Parathyroid adenoma (tissue), 2 donors: Measurements from ENCODE around the gene DAD1.

Experiments
- H2AFZ ChIP-seq: fragments of 300-600 bp; sonication (generic); one replicate; pipeline ENCODE4 v1.7.0; 2017; ENCODE audit warnings: antibody characterized with exemption, mild to moderate bottlenecking
- H3K27ac ChIP-seq: fragments of 300-600 bp; sonication (generic); one replicate; pipeline ENCODE4 v1.7.0; 2017
- H3K27me3 ChIP-seq: fragments of 300-600 bp; sonication (generic); one replicate; pipeline ENCODE4 v1.7.0; 2017; ENCODE audit warnings: low read length; ENCODE audit not compliant: control insufficient read depth, insufficient read depth
- H3K36me3 ChIP-seq: fragments of 300-600 bp; sonication (generic); one replicate; pipeline ENCODE4 v1.7.0; 2017; ENCODE audit warnings: low read length; ENCODE audit not compliant: control insufficient read depth, insufficient read depth
- H3K4me1 ChIP-seq: fragments of 300-600 bp; sonication (generic); one replicate; pipeline ENCODE4 v1.7.0; 2017; ENCODE audit warnings: control low read depth
- H3K4me2 ChIP-seq: fragments of 300-600 bp; sonication (generic); one replicate; pipeline ENCODE4 v1.7.0; 2017; ENCODE audit warnings: low read length
- H3K4me3 ChIP-seq: fragments of 300-600 bp; sonication (generic); one replicate; pipeline ENCODE4 v1.7.0; 2017; ENCODE audit warnings: low read depth, low read length
- H3K79me2 ChIP-seq: fragments of 300-600 bp; sonication (generic); one replicate; pipeline ENCODE4 v1.7.0; 2017; ENCODE audit warnings: control low read depth
- H3K9ac ChIP-seq: fragments of 300-600 bp; sonication (generic); one replicate; pipeline ENCODE4 v1.7.0; 2017; ENCODE audit warnings: mild to moderate bottlenecking
- H3K9me3 ChIP-seq: fragments of 300-600 bp; sonication (generic); one replicate; pipeline ENCODE4 v1.7.0; 2017; ENCODE audit warnings: low read length; ENCODE audit not compliant: control insufficient read depth
- TF ChIP-seq, protein P1 (sequence below): fragments of 300-600 bp; sonication (generic); IDR thresholded peaks from one replicate; pipeline ENCODE4 v1.7.0; 2017; ENCODE audit warnings: antibody characterized with exemption, mild to moderate bottlenecking
- donor health status: primary hyperparathyroidism.

The DAD1 gene

DNA sequence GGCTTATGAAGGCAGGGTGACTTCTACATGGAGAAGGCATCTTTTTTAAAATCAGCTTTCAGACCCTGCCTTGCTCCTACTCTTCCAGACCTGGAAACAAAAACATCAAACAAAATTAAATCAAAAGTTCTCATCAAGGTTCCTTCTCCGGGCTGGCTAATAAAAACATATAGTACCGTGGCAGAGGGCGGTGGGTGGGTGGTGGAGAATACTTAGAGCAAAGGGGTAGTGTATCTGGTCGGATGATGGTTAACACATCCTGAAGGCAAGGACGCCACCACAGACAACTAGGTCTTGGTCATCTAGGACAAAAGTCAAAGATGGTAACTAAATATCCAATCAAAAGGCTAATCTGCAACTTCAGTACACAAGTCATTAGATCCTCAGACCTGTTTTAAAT lies 1.8 kb downstream of the DAD1 start:
- H3K4me3 ChIP-seq, result no peak overlapping the region
- no peak overlapping the region for H2AFZ ChIP-seq
- H3K9me3 ChIP-seq, result no peaks in the 10 kb centered on the region
- peaks cover 45% of the 10 kb centered on the region for H3K79me2 ChIP-seq
- TF ChIP-seq, protein P1, sequence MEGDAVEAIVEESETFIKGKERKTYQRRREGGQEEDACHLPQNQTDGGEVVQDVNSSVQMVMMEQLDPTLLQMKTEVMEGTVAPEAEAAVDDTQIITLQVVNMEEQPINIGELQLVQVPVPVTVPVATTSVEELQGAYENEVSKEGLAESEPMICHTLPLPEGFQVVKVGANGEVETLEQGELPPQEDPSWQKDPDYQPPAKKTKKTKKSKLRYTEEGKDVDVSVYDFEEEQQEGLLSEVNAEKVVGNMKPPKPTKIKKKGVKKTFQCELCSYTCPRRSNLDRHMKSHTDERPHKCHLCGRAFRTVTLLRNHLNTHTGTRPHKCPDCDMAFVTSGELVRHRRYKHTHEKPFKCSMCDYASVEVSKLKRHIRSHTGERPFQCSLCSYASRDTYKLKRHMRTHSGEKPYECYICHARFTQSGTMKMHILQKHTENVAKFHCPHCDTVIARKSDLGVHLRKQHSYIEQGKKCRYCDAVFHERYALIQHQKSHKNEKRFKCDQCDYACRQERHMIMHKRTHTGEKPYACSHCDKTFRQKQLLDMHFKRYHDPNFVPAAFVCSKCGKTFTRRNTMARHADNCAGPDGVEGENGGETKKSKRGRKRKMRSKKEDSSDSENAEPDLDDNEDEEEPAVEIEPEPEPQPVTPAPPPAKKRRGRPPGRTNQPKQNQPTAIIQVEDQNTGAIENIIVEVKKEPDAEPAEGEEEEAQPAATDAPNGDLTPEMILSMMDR, result no peak
- peak overlapping the region; percentile 22 for H3K4me2 ChIP-seq
- H3K27me3 ChIP-seq, result no peaks in the 10 kb centered on the region
- H3K36me3 ChIP-seq, result no peaks in the 10 kb centered on the region
- no peak overlapping the region for H3K9ac ChIP-seq
- H3K27ac ChIP-seq, result no peak overlapping the region
- H3K4me1 ChIP-seq, result peaks cover 17% of the 10 kb centered on the region

GRCh38 chr14:22583994-22584393 lies 5.0 kb downstream of the DAD1 start:
- no peaks in the 10 kb centered on the region for H3K36me3 ChIP-seq
- H3K27ac ChIP-seq, result no peak overlapping the region
- H3K9ac ChIP-seq, result no peak overlapping the region
- H3K27me3 ChIP-seq, result no peaks in the 10 kb centered on the region
- TF ChIP-seq, protein P1, result no peak
- peaks cover 54% of the 10 kb centered on the region for H3K79me2 ChIP-seq
- H3K4me1 ChIP-seq, result peaks cover 9% of the 10 kb centered on the region
- H2AFZ ChIP-seq, result no peak overlapping the region
- H3K4me3 ChIP-seq, result no peak overlapping the region
- no peaks in the 10 kb centered on the region for H3K9me3 ChIP-seq
- H3K4me2 ChIP-seq, result no peak overlapping the region

DNA sequence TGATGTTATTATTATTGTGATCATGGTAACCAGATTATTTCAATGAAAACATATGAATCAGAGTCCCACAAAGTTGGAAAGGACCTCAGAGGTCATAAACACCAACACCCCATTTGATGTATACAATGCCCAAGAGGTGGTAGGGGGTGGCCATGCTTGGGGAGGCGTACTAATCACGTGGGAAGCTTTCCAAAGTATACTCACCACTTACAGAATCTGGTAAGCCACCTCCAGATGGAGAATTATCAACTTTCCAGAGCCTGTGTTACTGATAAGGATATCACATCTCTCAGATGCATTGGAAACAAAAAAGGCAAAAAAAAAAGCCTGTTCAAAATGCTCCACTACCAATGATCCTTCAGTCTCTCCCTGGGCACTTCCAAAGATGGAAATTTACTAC lies 8.4 kb downstream of the DAD1 start:
- H2AFZ ChIP-seq, result no peak overlapping the region
- H3K4me3 ChIP-seq, result no peak overlapping the region
- no peak overlapping the region for H3K4me2 ChIP-seq
- peaks cover 2% of the 10 kb centered on the region for H3K4me1 ChIP-seq
- H3K9me3 ChIP-seq, result no peaks in the 10 kb centered on the region
- no peak overlapping the region for H3K9ac ChIP-seq
- TF ChIP-seq, protein P1, result no peak
- no peaks in the 10 kb centered on the region for H3K36me3 ChIP-seq
- H3K27ac ChIP-seq, result no peak overlapping the region
- H3K79me2 ChIP-seq, result peaks cover 39% of the 10 kb centered on the region
- H3K27me3 ChIP-seq, result no peaks in the 10 kb centered on the region

GRCh38 chr14:22579881-22580280 lies 9.1 kb downstream of the DAD1 start:
- H3K9ac ChIP-seq, result no peak overlapping the region
- H3K27ac ChIP-seq, result no peak overlapping the region
- H3K4me1 ChIP-seq, result peaks cover 2% of the 10 kb centered on the region
- H3K4me2 ChIP-seq, result no peak overlapping the region
- H2AFZ ChIP-seq, result no peak overlapping the region
- H3K27me3 ChIP-seq, result no peaks in the 10 kb centered on the region
- TF ChIP-seq, protein P1, result no peak
- H3K79me2 ChIP-seq, result peaks cover 37% of the 10 kb centered on the region
- no peaks in the 10 kb centered on the region for H3K36me3 ChIP-seq
- no peak overlapping the region for H3K4me3 ChIP-seq
- no peaks in the 10 kb centered on the region for H3K9me3 ChIP-seq

- no peak overlapping the region for H3K9ac ChIP-seq
- no peak overlapping the region for H3K4me3 ChIP-seq
- peaks cover 30% of the 10 kb centered on the region for H3K79me2 ChIP-seq
- no peak overlapping the region for H2AFZ ChIP-seq
- no peaks in the 10 kb centered on the region for H3K36me3 ChIP-seq
- H3K4me1 ChIP-seq, result peaks cover 2% of the 10 kb centered on the region
- H3K4me2 ChIP-seq, result no peak overlapping the region
- no peak overlapping the region for H3K27ac ChIP-seq
- TF ChIP-seq, protein P1, result no peak
- H3K9me3 ChIP-seq, result no peaks in the 10 kb centered on the region
- H3K27me3 ChIP-seq, result no peaks in the 10 kb centered on the region
Measured at GRCh38 chr14:22579236-22579635, 9.8 kb downstream of the DAD1 start.
